ENCODE measurements around the gene SYK.
"Not testable (repeated sequence)": the region's sequence is repeated elsewhere in the genome, so short reads cannot be mapped to it uniquely, and the experiment has no call there.

DNA sequence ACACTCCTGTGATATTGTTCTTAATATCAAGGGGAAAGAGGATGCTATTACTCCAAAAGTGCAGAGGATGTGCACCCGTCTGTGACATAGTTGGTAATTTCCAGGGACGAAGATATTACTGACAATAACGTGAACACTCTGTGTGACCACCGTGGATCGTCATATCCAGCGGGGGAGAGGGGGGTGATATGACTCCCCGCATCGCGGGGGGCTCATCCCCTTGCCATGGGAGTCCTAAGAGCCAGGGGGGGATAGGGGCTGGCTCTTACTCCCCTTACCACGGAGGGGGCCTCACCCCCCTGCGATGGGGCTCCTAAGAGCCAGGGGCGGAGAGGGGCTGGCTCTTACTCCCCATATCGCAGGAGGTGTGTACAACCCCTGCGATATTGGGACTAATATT lies 41.0 kb upstream of the SYK start:
- TF ChIP-seq, protein P1, sequence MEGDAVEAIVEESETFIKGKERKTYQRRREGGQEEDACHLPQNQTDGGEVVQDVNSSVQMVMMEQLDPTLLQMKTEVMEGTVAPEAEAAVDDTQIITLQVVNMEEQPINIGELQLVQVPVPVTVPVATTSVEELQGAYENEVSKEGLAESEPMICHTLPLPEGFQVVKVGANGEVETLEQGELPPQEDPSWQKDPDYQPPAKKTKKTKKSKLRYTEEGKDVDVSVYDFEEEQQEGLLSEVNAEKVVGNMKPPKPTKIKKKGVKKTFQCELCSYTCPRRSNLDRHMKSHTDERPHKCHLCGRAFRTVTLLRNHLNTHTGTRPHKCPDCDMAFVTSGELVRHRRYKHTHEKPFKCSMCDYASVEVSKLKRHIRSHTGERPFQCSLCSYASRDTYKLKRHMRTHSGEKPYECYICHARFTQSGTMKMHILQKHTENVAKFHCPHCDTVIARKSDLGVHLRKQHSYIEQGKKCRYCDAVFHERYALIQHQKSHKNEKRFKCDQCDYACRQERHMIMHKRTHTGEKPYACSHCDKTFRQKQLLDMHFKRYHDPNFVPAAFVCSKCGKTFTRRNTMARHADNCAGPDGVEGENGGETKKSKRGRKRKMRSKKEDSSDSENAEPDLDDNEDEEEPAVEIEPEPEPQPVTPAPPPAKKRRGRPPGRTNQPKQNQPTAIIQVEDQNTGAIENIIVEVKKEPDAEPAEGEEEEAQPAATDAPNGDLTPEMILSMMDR (conservative IDR thresholded peaks at IDR 0.05; ENCODE audit: low read depth, low read length): not testable (repeated sequence)
- TF ChIP-seq, protein P2, sequence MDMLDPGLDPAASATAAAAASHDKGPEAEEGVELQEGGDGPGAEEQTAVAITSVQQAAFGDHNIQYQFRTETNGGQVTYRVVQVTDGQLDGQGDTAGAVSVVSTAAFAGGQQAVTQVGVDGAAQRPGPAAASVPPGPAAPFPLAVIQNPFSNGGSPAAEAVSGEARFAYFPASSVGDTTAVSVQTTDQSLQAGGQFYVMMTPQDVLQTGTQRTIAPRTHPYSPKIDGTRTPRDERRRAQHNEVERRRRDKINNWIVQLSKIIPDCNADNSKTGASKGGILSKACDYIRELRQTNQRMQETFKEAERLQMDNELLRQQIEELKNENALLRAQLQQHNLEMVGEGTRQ (IDR thresholded peaks at IDR 0.05; ENCODE audit: low read depth, low read length): not testable (repeated sequence)
- TF ChIP-seq, protein P3, sequence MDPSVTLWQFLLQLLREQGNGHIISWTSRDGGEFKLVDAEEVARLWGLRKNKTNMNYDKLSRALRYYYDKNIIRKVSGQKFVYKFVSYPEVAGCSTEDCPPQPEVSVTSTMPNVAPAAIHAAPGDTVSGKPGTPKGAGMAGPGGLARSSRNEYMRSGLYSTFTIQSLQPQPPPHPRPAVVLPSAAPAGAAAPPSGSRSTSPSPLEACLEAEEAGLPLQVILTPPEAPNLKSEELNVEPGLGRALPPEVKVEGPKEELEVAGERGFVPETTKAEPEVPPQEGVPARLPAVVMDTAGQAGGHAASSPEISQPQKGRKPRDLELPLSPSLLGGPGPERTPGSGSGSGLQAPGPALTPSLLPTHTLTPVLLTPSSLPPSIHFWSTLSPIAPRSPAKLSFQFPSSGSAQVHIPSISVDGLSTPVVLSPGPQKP (IDR thresholded peaks at IDR 0.05; ENCODE audit: borderline replicate concordance, low read depth, low read length): not testable (repeated sequence)
- TF ChIP-seq POLR2A (IDR thresholded peaks at IDR 0.05; ENCODE audit: low read depth, low read length); RAD21 (IDR thresholded peaks at IDR 0.05; ENCODE audit: low read length): not testable (repeated sequence)
